ENCODE measurements around the gene SUN1. TPM values are rescaled to one million over a fixed set of nuclear protein-coding genes. Genes with fewer than 3 reads are reported as not detected.

Gene SUN1
- total and polyA plus RNA-seq, 5 donors from 2014 or later: 46.8 to 90.0 (median 54.4) TPM

DNA sequence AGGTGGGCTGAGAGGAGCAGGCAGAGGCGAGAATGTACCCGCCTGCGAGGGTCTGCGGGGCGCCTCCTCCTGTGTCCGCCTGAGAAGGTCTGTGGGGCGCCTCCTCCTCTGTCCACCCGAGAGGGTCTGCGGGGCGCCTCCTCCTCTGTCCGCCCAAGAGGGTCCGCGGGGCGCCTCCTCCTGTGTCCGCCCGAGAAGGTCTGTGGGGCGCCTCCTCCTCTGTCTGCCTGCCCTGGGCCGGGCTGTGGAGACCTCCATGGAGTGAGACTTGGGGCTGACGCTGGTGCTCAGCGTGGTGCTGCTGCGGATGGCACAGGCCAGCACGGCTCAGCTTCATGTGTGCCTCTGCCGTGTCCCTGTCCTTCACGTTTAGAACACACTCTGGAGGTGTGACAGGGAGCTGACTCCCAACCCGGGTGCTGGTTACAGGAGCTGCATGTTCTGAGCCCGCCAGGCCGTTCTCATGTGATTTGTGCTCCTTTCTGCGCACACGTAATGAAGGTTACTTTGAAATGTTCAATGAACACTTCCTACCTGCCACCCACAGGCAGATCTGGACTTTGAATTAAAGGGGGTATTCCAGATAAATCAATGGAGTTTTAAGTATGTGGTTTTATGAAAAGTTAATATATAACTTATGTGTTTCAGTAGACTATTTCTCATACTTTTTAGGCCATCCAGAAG, 23.6 kb downstream of the SUN1 start:
- Histone ChIP-seq H3K36me3 (ENCODE audit: control insufficient read depth, insufficient read depth, low read length) (peaks cover 80% of the 10 kb centered on the region), H3K4me3 (ENCODE audit: low read depth, low read length) (no peak overlapping the region), H3K9me3 (ENCODE audit: control insufficient read depth in 2 of 2, low read length in 2 of 2) (no peaks in the 10 kb centered on the region), H3K4me1 (ENCODE audit: control insufficient read depth, insufficient read depth, low read length, poor library complexity, severe bottlenecking) (no peaks in the 10 kb centered on the region), H3K27me3 (ENCODE audit: control insufficient read depth, insufficient read depth, low read length) (no peaks in the 10 kb centered on the region), H3K27ac (ENCODE audit: insufficient read depth, low read length, poor library complexity, severe bottlenecking) (no peak overlapping the region)
- Mint-ChIP-seq H3K4me3 (no peak overlapping the region), H3K9me3 (no peaks in the 10 kb centered on the region), H3K36me3 (peaks cover 39% of the 10 kb centered on the region), H3K27ac (no peak overlapping the region), H3K27me3 (no peaks in the 10 kb centered on the region), H3K4me1 (no peaks in the 10 kb centered on the region)
- no peak for ATAC-seq (ENCODE audit: low read depth in 2 of 2)
- no peak for DNase-seq

DNA sequence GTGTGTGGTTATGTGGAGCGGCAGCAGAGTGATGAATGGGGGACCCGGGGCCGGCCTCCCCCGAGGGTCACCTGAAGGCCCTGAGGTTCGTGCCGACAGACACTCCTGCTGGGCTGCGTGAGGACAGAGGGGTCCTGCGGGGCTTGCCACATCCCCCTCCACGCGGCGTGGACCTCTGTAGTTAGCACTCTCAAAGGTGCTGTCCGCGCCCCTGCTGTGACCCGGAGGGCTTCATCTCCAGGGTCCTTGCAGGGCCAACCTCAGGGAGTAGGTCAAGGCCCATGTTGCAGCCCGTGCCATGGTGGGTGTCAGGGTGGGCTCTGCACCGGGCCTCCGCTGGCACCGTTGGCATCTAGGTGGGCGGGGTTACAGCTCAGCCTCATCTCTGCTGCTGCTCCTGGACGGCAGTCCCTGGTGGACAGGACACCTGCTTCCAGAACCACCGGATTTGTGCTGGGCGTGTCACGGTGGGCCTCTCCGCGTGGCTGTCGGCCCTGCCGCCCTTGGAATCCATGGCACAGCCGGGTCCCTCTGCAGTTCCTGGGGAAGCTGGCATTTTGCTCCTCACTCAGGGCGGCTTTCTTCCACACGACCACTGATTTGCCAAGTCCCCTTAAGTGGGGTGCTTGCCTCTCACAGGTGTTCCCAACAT, 24.3 kb downstream of the SUN1 start:
- Mint-ChIP-seq H3K27ac (no peak overlapping the region), H3K4me1 (no peaks in the 10 kb centered on the region), H3K4me3 (no peak overlapping the region), H3K9me3 (no peaks in the 10 kb centered on the region), H3K36me3 (peaks cover 44% of the 10 kb centered on the region), H3K27me3 (no peaks in the 10 kb centered on the region)
- Histone ChIP-seq H3K4me1 (ENCODE audit: control insufficient read depth, insufficient read depth, low read length, poor library complexity, severe bottlenecking) (no peaks in the 10 kb centered on the region), H3K36me3 (ENCODE audit: control insufficient read depth, insufficient read depth, low read length) (peaks cover 82% of the 10 kb centered on the region), H3K9me3 (ENCODE audit: control insufficient read depth in 2 of 2, low read length in 2 of 2) (no peaks in the 10 kb centered on the region), H3K27ac (ENCODE audit: insufficient read depth, low read length, poor library complexity, severe bottlenecking) (no peak overlapping the region), H3K4me3 (ENCODE audit: low read depth, low read length) (no peak overlapping the region), H3K27me3 (ENCODE audit: control insufficient read depth, insufficient read depth, low read length) (no peaks in the 10 kb centered on the region)
- ATAC-seq (ENCODE audit: low read depth in 2 of 2) (no peak), DNase-seq (no peak)

DNA sequence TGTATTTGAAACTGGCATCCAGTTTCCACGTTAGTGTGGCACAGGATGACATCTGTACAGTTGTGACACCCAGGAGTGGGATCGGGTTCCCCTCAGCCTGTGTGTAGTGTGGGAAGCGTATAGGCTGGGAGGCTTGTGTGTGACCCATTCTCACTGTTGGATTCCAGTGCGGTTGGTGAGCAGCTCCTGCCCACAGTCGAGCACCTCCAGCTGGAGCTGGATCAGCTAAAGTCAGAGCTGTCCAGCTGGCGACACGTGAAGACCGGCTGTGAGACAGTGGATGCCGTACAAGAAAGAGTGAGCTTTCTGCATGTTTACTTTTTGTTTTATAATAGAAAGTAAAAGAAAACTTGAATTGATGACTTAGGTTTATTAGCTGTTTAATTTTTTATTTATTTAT, 25.4 kb downstream of the SUN1 start:
- Mint-ChIP-seq H3K4me3 (no peak overlapping the region), H3K27ac (no peak overlapping the region), H3K4me1 (no peaks in the 10 kb centered on the region), H3K9me3 (no peaks in the 10 kb centered on the region), H3K27me3 (no peaks in the 10 kb centered on the region), H3K36me3 (peaks cover 49% of the 10 kb centered on the region)
- DNase-seq (no peak), ATAC-seq (ENCODE audit: low read depth in 2 of 2) (no peak)
- Histone ChIP-seq H3K36me3 (ENCODE audit: control insufficient read depth, insufficient read depth, low read length) (peaks cover 82% of the 10 kb centered on the region), H3K4me3 (ENCODE audit: low read depth, low read length) (no peak overlapping the region), H3K27ac (ENCODE audit: insufficient read depth, low read length, poor library complexity, severe bottlenecking) (no peak overlapping the region), H3K4me1 (ENCODE audit: control insufficient read depth, insufficient read depth, low read length, poor library complexity, severe bottlenecking) (no peaks in the 10 kb centered on the region), H3K9me3 (ENCODE audit: control insufficient read depth in 2 of 2, low read length in 2 of 2) (no peaks in the 10 kb centered on the region), H3K27me3 (ENCODE audit: control insufficient read depth, insufficient read depth, low read length) (no peaks in the 10 kb centered on the region)

DNA sequence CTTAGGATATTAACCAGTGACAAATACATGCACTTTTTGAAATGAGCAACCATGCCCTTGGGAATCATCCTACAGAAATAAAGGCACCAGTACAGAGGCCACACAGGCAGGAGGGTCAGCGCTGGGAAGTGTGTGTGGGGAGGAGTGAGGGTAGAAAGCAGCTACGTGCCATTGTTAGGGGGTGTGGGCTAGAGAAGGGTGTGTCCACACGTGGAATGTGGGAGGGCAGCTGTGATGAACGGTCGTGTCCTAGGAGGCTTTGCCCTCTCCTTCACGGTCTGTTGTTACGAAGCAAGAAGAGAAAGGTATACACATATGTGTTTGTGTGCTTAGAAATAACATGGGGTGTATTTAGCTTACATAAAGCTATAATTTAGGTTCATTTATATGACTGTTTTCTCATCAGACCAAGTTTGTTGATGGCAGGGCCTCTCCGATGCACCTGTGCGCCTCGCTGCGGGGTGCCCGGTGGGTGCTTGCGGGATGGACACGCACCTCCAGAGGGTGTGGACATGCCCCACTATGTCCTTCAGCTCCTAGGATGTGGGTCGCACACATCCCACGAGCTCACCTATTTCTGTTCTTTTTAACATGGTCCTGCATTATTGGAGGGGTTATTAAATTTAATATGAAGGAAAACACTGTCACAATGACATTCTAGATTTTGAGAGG, 27.2 kb downstream of the SUN1 start:
- Mint-ChIP-seq H3K4me1 (no peaks in the 10 kb centered on the region), H3K36me3 (peaks cover 46% of the 10 kb centered on the region), H3K27ac (no peak overlapping the region), H3K4me3 (no peak overlapping the region), H3K9me3 (no peaks in the 10 kb centered on the region), H3K27me3 (no peaks in the 10 kb centered on the region)
- no peaks in the 10 kb centered on the region for H3K9me3 ChIP-seq (ENCODE audit: control insufficient read depth in 2 of 2, low read length in 2 of 2)
- H3K36me3 ChIP-seq (ENCODE audit: control insufficient read depth, insufficient read depth, low read length): peaks cover 67% of the 10 kb centered on the region
- DNase-seq (no peak), ATAC-seq (ENCODE audit: low read depth in 2 of 2) (no peak)
- H3K4me1 ChIP-seq (ENCODE audit: control insufficient read depth, insufficient read depth, low read length, poor library complexity, severe bottlenecking): no peaks in the 10 kb centered on the region
- no peak overlapping the region for H3K4me3 ChIP-seq (ENCODE audit: low read depth, low read length)
- no peaks in the 10 kb centered on the region for H3K27me3 ChIP-seq (ENCODE audit: control insufficient read depth, insufficient read depth, low read length)
- H3K27ac ChIP-seq (ENCODE audit: insufficient read depth, low read length, poor library complexity, severe bottlenecking): no peak overlapping the region

DNA sequence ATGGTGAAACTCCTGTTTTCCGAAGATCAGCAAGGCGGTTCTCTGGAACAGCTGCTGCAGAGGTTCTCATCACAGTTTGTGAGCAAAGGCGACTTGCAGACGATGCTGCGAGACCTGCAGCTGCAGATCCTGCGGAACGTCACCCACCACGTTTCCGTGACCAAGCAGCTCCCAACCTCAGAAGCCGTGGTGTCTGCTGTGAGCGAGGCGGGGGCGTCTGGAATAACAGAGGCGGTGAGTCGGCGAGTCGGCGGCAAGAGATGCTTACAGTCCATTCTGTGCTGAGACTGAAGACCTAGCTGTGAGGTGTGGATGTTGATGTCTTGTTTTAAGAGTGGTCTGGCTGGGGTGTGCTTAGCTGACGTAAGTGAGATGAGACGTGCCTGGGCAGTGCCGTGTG, 27.9 kb downstream of the SUN1 start:
- H3K4me1 ChIP-seq (ENCODE audit: control insufficient read depth, insufficient read depth, low read length, poor library complexity, severe bottlenecking): no peaks in the 10 kb centered on the region
- H3K4me1 Mint-ChIP-seq: peaks cover 0 to 2% (median 0%) of the 10 kb centered on the region in 4 donors
- H3K9me3 ChIP-seq (ENCODE audit: control insufficient read depth in 2 of 2, low read length in 2 of 2): no peaks in the 10 kb centered on the region
- no peaks in the 10 kb centered on the region for H3K9me3 Mint-ChIP-seq
- no peak for DNase-seq
- no peaks in the 10 kb centered on the region for H3K27me3 Mint-ChIP-seq
- peaks cover 47% of the 10 kb centered on the region for H3K36me3 Mint-ChIP-seq
- peaks cover 62% of the 10 kb centered on the region for H3K36me3 ChIP-seq (ENCODE audit: control insufficient read depth, insufficient read depth, low read length)
- no peak overlapping the region for H3K4me3 Mint-ChIP-seq
- no peak for ATAC-seq (ENCODE audit: low read depth in 2 of 2)
- H3K27me3 ChIP-seq (ENCODE audit: control insufficient read depth, insufficient read depth, low read length): no peaks in the 10 kb centered on the region
- H3K4me3 ChIP-seq (ENCODE audit: low read depth, low read length): no peak overlapping the region
- no peak overlapping the region for H3K27ac ChIP-seq (ENCODE audit: insufficient read depth, low read length, poor library complexity, severe bottlenecking)
- H3K27ac Mint-ChIP-seq: no peak overlapping the region

DNA sequence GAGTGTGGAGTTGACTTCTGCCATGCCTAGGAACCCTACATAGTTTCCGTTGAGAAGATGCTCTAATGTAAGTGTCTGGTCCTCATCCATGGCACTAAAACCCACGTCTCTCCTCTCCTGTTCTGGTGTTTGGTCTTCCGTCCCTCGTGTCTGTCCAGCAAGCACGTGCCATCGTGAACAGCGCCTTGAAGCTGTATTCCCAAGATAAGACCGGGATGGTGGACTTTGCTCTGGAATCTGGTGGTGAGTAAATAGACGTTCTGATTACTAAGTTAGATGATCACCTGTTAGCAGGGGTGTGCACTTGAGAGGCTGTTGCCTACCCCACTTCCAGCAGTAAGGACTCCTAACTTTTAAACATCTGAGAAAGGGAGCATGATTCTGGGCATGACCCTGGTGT, 28.9 kb downstream of the SUN1 start:
- peaks cover 48% of the 10 kb centered on the region for H3K36me3 Mint-ChIP-seq
- Histone ChIP-seq H3K36me3 (ENCODE audit: control insufficient read depth, insufficient read depth, low read length) (peaks cover 64% of the 10 kb centered on the region), H3K9me3 (ENCODE audit: control insufficient read depth in 2 of 2, low read length in 2 of 2) (no peaks in the 10 kb centered on the region), H3K27me3 (ENCODE audit: control insufficient read depth, insufficient read depth, low read length) (no peaks in the 10 kb centered on the region), H3K4me3 (ENCODE audit: low read depth, low read length) (no peak overlapping the region), H3K27ac (ENCODE audit: insufficient read depth, low read length, poor library complexity, severe bottlenecking) (no peak overlapping the region), H3K4me1 (ENCODE audit: control insufficient read depth, insufficient read depth, low read length, poor library complexity, severe bottlenecking) (no peaks in the 10 kb centered on the region)
- peaks cover 0 to 2% (median 0%) of the 10 kb centered on the region in 4 donors for H3K4me1 Mint-ChIP-seq
- ATAC-seq (ENCODE audit: low read depth in 2 of 2): no peak
- H3K27ac Mint-ChIP-seq: no peak overlapping the region
- H3K4me3 Mint-ChIP-seq: no peak overlapping the region
- H3K27me3 Mint-ChIP-seq: no peaks in the 10 kb centered on the region
- DNase-seq: no peak
- no peaks in the 10 kb centered on the region for H3K9me3 Mint-ChIP-seq

DNA sequence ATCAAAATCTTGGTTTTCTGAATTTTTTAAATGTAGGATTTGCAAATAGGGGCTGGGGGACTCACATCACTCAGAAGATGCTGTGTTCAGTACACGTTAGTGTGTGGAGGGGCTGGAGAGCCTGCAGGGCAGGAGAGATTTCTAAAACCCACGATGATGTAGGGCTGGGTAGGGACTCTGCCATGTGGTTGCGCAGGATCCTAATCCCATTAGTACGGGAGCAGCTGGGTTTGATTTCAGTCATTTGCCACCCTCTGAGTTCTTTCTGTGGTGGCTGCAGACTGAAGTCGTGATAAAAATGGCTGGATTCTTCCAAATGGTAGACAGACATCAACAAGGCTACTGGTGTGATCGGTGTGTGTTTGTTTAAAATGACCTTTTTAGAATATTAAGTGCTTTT, 29.9 kb downstream of the SUN1 start:
- no peak for DNase-seq
- no peaks in the 10 kb centered on the region for H3K4me1 ChIP-seq (ENCODE audit: control insufficient read depth, insufficient read depth, low read length, poor library complexity, severe bottlenecking)
- no peak overlapping the region for H3K27ac ChIP-seq (ENCODE audit: insufficient read depth, low read length, poor library complexity, severe bottlenecking)
- peaks cover 62% of the 10 kb centered on the region for H3K36me3 ChIP-seq (ENCODE audit: control insufficient read depth, insufficient read depth, low read length)
- Mint-ChIP-seq H3K4me1 (peaks cover 0 to 2% (median 0%) of the 10 kb centered on the region in 4 donors), H3K4me3 (no peak overlapping the region), H3K27me3 (no peaks in the 10 kb centered on the region), H3K9me3 (no peaks in the 10 kb centered on the region), H3K36me3 (peaks cover 48% of the 10 kb centered on the region), H3K27ac (no peak overlapping the region)
- H3K27me3 ChIP-seq (ENCODE audit: control insufficient read depth, insufficient read depth, low read length): no peaks in the 10 kb centered on the region
- no peaks in the 10 kb centered on the region for H3K9me3 ChIP-seq (ENCODE audit: control insufficient read depth in 2 of 2, low read length in 2 of 2)
- H3K4me3 ChIP-seq (ENCODE audit: low read depth, low read length): no peak overlapping the region
- ATAC-seq (ENCODE audit: low read depth in 2 of 2): no peak
